NCI-H82 (cell line): ENCODE measurements around the gene INHA.

Experiments used
- DNase-seq: peaks from one replicate; lab custom pipeline; 2025; lab: John Stamatoyannopoulos, UW

Gene INHA

GRCh38 chr2:219572237-219573001, at the start of gene INHA:
INHA (plus strand) TSS chr2:219572310; CDS start chr2:219572375, 65 bp downstream.
- no peak for DNase-seq

- peak; percentile 51 for DNase-seq
Observed at GRCh38 chr2:219523031-219523671, 49.0 kb upstream of the INHA start.

- no peak for DNase-seq
Observed at GRCh38 chr2:219524817-219525216, 47.3 kb upstream of the INHA start.

GRCh38 chr2:219525533-219526232, 46.4 kb upstream of the INHA start:
- DNase-seq = peak; percentile 99

- DNase-seq = peak; percentile 52
Observed at GRCh38 chr2:219526320-219527075, 45.6 kb upstream of the INHA start.

- DNase-seq = no peak
Observed at GRCh38 chr2:219527076-219527394, 45.1 kb upstream of the INHA start.

GRCh38 chr2:219527472-219527871, 44.6 kb upstream of the INHA start:
- no peak for DNase-seq

GRCh38 chr2:219530048-219530963, 41.8 kb upstream of the INHA start:
- peak; percentile 96 for DNase-seq

- DNase-seq = no peak
Observed at GRCh38 chr2:219531639-219532377, 40.3 kb upstream of the INHA start.

GRCh38 chr2:219532378-219532649, 39.8 kb upstream of the INHA start:
- DNase-seq = no peak

- no peak for DNase-seq
Observed at GRCh38 chr2:219533930-219534661, 38.0 kb upstream of the INHA start.

- DNase-seq = no peak
Observed at GRCh38 chr2:219536425-219536824, 35.7 kb upstream of the INHA start.

GRCh38 chr2:219536967-219537366, 35.1 kb upstream of the INHA start:
- DNase-seq = no peak

- DNase-seq = no peak
Observed at GRCh38 chr2:219537657-219538488, 34.2 kb upstream of the INHA start.

- DNase-seq = no peak
Observed at GRCh38 chr2:219538504-219538951, 33.6 kb upstream of the INHA start.

- DNase-seq = no peak
Observed at GRCh38 chr2:219538956-219539788, 32.9 kb upstream of the INHA start.

GRCh38 chr2:219539926-219540678, 32.0 kb upstream of the INHA start:
- no peak for DNase-seq
